ENCODE results near the gene SPEM2.

SPEM2 gene

DNA sequence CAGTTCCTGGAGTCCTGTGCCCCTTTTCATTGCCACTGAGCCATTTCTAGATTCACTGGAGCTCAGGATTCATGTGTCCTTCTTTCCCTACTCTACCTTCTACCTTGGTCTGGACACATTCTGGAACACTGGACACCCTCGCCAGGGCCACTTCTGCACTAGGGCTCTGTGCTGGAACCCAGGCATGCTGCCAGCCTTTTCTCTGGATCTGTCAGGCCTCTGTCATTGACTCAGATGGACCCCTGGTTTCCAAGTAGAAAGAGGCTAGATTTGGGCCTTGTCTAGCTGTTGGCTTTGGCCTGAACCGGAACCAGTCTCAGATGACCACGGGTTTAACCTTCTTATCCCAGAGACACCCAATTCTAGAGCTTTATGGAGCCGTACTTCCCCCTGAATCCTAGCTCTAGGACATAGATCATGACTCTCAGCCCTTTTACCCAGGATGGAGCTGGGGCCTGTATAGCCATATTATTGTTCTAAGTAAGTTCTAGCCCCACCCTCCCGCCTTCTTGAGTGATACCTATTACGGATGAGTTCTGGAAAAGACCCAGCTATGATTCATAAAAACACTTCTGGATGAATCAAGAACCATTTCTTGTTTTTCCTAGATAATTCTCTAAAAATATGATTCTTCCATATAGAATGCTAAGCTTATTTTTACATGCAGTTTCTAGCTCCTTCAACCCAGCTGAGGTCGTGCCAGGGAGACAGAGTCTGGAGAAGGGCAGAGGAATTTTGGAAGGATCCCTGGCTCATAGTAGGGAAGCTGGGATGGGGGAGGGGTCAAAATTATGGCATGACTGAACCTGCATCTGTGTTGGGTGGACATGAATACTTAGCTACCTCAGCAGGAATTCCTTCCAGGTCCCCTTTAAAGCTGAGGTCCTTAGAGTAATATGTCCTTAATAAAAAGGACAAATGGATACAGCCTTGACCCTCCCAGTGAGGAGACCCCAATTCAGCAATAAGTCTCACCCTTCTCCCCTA is 18.4 kb downstream of the SPEM2 start:
- no peak for DNase-seq
- Mint-ChIP-seq H3K27me3 (ENCODE audit: low read depth, poor library complexity) (peaks cover 52% of the 10 kb centered on the region), H3K36me3 (ENCODE audit: low read depth) (peaks cover 4% of the 10 kb centered on the region), H3K9me3 (no peaks in the 10 kb centered on the region), H3K4me1 (peaks cover 73% of the 10 kb centered on the region), H3K4me3 (no peak overlapping the region), H3K27ac (no peak overlapping the region)
- TF ChIP-seq, protein P1, sequence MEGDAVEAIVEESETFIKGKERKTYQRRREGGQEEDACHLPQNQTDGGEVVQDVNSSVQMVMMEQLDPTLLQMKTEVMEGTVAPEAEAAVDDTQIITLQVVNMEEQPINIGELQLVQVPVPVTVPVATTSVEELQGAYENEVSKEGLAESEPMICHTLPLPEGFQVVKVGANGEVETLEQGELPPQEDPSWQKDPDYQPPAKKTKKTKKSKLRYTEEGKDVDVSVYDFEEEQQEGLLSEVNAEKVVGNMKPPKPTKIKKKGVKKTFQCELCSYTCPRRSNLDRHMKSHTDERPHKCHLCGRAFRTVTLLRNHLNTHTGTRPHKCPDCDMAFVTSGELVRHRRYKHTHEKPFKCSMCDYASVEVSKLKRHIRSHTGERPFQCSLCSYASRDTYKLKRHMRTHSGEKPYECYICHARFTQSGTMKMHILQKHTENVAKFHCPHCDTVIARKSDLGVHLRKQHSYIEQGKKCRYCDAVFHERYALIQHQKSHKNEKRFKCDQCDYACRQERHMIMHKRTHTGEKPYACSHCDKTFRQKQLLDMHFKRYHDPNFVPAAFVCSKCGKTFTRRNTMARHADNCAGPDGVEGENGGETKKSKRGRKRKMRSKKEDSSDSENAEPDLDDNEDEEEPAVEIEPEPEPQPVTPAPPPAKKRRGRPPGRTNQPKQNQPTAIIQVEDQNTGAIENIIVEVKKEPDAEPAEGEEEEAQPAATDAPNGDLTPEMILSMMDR (IDR thresholded peaks at IDR 0.05): no peak

DNA sequence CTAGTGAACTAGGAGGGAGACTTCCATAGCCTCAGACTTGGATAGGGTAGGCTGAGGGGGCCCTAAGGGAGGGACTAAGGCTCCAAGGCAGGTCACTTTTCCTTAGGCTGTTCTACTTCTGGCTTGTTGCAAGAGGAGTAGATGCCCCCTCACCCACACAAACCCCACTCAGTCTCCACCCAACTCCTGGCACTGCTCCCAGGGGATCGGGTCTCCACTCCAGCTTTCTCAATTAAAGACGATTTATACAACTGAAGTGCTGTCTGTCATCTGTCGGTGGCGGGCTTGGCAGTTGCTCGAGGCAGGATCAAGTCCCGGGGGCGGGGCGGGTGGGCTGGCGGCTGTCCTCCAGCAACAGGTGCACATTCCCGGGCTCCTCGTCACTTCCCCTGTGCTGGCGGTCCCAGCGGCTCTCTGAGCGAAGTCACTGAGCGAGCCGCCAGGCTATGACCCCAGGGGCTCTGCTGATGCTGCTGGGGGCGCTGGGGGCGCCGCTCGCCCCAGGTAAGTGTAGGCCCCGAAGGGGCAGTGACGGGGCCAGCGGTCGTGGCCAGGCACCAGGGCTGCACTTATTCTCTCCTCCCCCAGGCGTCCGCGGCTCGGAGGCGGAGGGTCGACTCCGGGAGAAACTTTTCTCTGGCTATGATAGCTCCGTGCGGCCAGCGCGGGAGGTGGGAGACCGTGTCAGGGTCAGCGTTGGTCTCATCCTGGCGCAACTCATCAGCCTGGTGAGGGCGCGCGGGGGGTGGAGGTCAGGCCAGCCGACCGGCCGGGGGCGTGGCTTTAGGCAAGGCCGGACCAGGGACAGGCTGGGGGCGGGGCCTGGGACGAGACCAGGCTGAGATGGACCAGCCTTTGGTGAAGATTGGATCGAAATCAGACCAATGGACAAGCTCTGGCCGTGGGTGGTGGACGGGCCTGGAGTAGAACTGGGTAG is 19.5 kb downstream of the SPEM2 start, which contains the start of gene CHRNB1:
Gene CHRNB1 (plus strand): TSS at position 380 of the 937 bp plus-strand sequence. CDS start 67 bp downstream, at position 447.
- TF ChIP-seq, protein P1 (IDR thresholded peaks at IDR 0.05): peak; percentile 6
- Mint-ChIP-seq H3K9me3 (no peaks in the 10 kb centered on the region), H3K4me1 (peaks cover 68% of the 10 kb centered on the region), H3K27ac (peak within 1 kb of the TSS; percentile 21), H3K36me3 (ENCODE audit: low read depth) (peaks cover 5% of the 10 kb centered on the region), H3K27me3 (ENCODE audit: low read depth, poor library complexity) (peaks cover 48% of the 10 kb centered on the region), H3K4me3 (peak within 1 kb of the TSS; percentile 84)
- peak; percentile 94 for DNase-seq

DNA sequence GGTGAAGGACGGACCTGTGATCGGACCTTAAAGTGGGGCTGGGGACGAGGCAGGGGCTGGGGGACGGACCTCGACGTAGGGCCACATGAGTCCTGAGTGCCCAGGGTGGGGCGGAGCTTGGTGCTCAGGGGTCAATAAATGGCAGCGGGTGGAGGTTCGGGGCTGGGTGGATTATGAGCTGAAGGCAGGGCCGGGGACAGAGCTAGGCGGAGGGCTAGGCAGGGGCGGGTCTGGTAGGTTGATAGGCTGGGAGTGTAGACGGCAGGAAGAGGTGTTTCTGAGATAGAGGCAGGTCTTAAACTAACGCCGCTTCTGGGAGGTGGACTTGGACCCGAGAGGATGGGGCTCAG is 20.2 kb downstream of the SPEM2 start:
- H3K4me1 Mint-ChIP-seq: peaks cover 63% of the 10 kb centered on the region
- H3K4me3 Mint-ChIP-seq: peak overlapping the region; percentile 84
- DNase-seq: no peak
- H3K9me3 Mint-ChIP-seq: no peaks in the 10 kb centered on the region
- TF ChIP-seq, protein P1 (IDR thresholded peaks at IDR 0.05): no peak
- peaks cover 5% of the 10 kb centered on the region for H3K36me3 Mint-ChIP-seq (ENCODE audit: low read depth)
- H3K27me3 Mint-ChIP-seq (ENCODE audit: low read depth, poor library complexity): peaks cover 49% of the 10 kb centered on the region
- peak overlapping the region; percentile 21 for H3K27ac Mint-ChIP-seq

DNA sequence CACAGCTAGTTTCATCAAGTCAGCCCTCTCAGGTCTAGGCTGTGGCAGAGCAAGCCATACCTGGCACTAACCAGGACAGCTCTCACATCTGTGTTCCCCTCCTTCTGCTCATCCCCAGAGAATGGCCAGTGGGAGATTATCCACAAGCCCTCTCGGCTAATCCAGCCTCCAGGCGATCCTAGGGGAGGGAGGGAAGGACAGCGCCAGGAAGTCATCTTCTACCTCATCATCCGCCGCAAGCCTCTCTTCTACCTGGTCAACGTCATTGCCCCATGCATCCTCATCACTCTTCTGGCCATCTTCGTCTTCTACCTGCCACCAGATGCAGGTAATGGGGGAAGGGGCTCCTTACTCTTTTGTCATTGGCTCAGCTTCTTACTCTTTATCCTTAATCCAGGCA is 23.0 kb downstream of the SPEM2 start:
- Mint-ChIP-seq H3K9me3 (no peaks in the 10 kb centered on the region), H3K27ac (no peak overlapping the region), H3K27me3 (ENCODE audit: low read depth, poor library complexity) (peaks cover 38% of the 10 kb centered on the region), H3K4me3 (peak overlapping the region; percentile 37), H3K4me1 (peaks cover 42% of the 10 kb centered on the region), H3K36me3 (ENCODE audit: low read depth) (peaks cover 5% of the 10 kb centered on the region)
- TF ChIP-seq, protein P1 (IDR thresholded peaks at IDR 0.05): no peak
- no peak for DNase-seq

DNA sequence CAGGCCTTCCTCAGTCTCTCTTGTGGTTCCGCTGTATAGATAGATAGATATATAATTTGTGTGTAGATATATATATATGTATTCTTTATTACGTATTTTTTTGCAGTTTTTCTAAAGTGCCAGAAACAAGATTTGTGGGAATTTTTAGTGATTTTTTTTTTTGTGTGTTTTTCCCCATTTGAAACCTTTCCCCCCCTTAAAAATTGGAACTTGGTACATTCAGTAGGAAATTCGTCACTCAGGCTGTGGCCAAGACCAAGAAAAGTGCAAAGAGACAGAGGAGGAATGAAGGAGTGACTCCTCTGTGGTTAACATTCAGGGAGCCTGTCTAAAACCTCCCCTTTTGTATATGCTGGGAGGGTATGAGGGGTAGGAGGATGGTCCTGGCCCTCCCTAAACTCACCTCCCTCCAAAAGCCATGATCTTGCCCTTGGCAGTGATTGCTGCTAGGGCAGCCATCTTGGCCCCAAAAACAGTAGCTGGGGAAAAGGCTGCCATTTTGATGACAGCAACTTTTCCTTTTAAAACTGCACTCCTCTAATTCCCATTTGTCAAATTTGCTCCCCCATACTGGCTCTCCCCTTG is 34.6 kb downstream of the SPEM2 start:
- Mint-ChIP-seq H3K27ac (peak overlapping the region; percentile 91), H3K27me3 (ENCODE audit: low read depth, poor library complexity) (no peaks in the 10 kb centered on the region), H3K36me3 (ENCODE audit: low read depth) (peaks cover 19% of the 10 kb centered on the region), H3K4me1 (peaks cover 18% of the 10 kb centered on the region), H3K9me3 (no peaks in the 10 kb centered on the region), H3K4me3 (no peak overlapping the region)
- DNase-seq: no peak
- TF ChIP-seq, protein P1 (IDR thresholded peaks at IDR 0.05): no peak
